Spleen (tissue), 7 donors: ENCODE data around the gene EPN2.

Source experiments
- POLR2A ChIP-seq, 3 donors: fragments of 450-650 bp; IDR thresholded peaks; one replicate each; pipeline ENCODE4 v1.5.1; 2017; ENCODE audit warnings: antibody characterized with exemption in 3 of 3, mild to moderate bottlenecking in 1 of 3
- POLR2AphosphoS5 ChIP-seq, 3 donors: sonication (generic); formaldehyde crosslinking; IDR thresholded peaks; one replicate each; pipeline ENCODE4 v1.5.1; 2017; ENCODE audit warnings: antibody characterized with exemption in 3 of 3
- TF ChIP-seq, protein P1 (sequence below), 11 experiments: fragments of 200-600 bp in 7 of 11; fragments of 450-650 bp in 4 of 11; sonication (generic) in 4 of 11; IDR thresholded peaks in 8 of 11; conservative IDR thresholded peaks in 3 of 11; 1 replicate in 7 of 11; 2 replicates in 4 of 11; pipeline versions ENCODE4 v1.4.0 to v1.8.0; 2016 to 2021; ENCODE audit warnings: antibody characterized with exemption in 11 of 11, inconsistent platforms in 4 of 11, mild to moderate bottlenecking in 1 of 11
- donor health status: DM: no; HTN: no; CAD: no; lungs with moderate emphysema.
- donor health status: DM: no; HTN: no; CAD: no.
- donor health status: DM: no; HTN: no; CAD: no.

DNA sequence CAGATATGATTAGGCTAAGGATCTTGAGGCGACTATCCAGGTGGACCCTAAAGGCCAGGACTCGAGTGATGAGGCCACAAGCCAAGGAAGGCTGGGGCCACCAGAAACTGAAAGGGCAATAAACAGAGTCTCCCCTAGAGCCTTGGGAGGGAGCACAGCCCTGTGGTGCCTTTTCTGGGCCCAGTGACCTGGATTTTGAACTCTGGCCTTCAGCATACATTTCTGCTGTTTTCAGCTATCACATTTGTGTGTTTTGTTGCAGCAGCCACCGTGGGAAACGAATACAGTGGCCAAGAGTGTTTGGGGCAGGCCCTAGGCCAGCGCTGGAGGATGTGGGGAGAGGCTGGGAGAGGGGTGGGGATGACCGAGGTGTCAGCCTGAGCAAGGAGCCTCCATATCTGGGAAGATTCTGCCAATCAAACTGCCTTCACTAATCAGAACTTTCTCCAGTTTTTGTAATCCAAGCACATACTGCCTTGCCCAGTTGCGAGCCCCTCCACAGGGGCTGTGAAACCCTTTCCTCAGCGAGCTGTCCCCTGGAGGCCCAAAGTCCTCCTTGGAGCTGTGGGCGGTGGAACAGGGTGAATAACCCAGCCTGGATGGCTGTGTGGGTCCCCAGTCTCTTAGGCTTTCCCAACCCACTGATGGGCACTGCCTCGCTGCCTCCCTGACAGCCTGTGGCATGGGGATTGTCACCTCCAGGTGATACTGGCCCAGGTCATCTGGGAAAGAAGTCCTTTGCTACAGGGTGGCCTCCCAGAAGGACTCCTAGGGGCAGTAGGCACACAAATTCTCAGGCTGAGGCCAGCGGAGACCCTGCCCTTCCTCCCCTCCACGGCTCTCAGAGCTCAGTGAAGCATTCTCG, 108.6 kb downstream of the EPN2 start:
- TF ChIP-seq, protein P1, sequence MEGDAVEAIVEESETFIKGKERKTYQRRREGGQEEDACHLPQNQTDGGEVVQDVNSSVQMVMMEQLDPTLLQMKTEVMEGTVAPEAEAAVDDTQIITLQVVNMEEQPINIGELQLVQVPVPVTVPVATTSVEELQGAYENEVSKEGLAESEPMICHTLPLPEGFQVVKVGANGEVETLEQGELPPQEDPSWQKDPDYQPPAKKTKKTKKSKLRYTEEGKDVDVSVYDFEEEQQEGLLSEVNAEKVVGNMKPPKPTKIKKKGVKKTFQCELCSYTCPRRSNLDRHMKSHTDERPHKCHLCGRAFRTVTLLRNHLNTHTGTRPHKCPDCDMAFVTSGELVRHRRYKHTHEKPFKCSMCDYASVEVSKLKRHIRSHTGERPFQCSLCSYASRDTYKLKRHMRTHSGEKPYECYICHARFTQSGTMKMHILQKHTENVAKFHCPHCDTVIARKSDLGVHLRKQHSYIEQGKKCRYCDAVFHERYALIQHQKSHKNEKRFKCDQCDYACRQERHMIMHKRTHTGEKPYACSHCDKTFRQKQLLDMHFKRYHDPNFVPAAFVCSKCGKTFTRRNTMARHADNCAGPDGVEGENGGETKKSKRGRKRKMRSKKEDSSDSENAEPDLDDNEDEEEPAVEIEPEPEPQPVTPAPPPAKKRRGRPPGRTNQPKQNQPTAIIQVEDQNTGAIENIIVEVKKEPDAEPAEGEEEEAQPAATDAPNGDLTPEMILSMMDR (IDR thresholded peaks at IDR 0.05 in 8 of 11, conservative IDR thresholded peaks at IDR 0.05 in 3 of 11): no peak
- no peak for TF ChIP-seq POLR2AphosphoS5 (IDR thresholded peaks at IDR 0.05)
- no peak for TF ChIP-seq POLR2A (IDR thresholded peaks at IDR 0.05)
